HG03520 (cell line): Measurements from ENCODE around the gene COL3A1.

Source experiments
- ATAC-seq: cut with Tn5 transposase; IDR thresholded peaks from one replicate; pipeline ENCODE4 v1.9.1; 2021; ENCODE audit warnings: mild to moderate bottlenecking, moderate library complexity; ENCODE audit not compliant: unreplicated experiment

The COL3A1 gene

DNA sequence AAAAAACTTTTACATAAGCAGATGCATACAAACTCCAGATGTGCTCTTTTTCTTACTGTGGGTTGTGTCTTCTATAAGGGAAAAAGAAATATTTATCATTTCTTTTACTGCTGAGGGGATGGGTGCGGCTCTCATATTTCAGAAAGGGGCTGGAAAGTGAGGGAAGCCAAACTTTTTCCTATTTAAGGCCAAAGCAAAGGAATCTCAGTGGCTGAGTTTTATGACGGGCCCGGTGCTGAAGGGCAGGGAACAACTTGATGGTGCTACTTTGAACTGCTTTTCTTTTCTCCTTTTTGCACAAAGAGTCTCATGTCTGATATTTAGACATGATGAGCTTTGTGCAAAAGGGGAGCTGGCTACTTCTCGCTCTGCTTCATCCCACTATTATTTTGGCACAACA is at the start of gene COL3A1:
Gene COL3A1, plus strand, starts transcription at position 210 of the 400 bp plus-strand sequence. Its CDS starts 117 bp downstream, at position 327.
- ATAC-seq, result no peak

DNA sequence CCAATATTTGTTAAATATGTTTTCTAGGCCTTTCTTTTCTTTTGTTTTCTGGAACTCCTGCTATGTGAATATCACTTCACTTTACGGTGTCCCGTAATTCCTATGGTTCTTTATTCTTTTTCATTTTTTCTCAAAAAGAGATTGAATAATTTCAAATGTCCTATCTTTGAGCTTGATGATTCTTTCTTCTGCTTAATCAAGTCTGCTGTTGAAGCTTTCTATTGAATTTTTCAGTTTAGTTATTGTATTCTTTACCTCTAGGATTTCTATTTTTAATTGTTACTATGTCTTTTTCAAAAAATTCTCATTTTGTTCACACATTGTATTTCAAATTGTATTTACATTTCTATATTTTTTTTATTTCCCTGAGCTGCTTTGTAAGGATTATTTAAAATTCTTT is 45.5 kb upstream of the COL3A1 start:
- ATAC-seq, result no peak

DNA sequence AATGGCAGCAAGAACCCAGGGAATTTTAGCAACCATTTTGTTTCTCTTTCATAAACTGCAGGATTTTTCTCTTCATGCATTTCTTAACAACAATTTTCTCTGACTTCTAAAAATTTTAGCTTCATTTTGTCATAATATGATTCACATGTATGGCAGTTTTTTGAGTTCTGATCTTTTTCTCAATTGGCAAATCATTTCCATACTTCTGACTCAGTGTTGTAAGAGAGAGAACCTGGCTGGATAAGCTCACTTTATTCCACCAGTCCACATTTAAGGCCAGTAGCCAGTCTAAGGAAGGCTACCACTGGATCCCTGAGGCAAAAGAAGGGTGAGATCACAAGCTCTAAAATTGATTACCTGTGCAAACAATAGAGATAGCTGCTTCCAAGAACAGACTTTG is 42.8 kb upstream of the COL3A1 start:
- ATAC-seq, result no peak

DNA sequence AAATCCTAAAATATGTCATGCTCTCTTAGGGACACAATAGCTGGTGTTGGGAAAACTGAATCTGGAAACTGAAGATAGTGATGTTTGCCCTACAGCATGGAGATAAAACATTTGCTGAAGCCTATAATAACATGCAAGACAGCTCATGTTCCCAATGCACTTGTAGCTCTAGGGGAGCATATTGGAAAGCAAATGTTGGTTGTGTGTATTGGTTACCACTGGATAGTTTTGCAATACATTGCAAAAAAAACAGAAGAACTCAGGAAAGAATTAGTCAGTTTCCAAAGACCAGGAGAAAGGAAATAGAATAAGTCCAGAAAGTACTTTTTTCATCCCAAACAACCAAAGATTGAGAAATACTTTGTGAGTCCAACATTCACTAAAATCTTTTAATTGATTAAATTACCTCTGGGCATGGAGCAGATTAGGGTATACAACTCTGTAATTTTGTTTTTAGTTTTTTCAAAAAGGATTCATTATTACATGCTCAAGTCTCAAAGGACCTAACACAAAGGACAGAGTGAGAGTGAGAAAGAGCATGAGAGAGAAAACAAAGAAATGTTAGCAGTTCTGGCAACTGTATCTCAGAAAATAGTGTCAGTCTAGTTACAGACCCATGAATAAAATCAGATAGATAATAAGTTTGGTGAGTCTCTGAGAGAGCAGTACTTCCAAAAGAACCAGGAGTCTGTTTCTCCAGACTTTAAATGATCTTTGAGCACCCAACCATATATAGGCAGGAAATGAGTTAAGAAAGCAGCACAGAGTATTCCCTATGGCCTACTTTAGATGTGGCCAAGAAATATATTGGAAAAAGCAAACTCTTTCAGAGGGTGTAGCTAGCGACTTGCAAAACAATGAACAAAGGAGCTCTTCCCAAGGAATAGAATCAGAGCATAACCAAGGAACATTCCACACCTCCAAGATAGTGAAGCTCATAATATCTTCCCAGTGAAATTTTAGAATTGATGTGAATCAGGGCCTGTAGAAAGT is 36.6 kb upstream of the COL3A1 start:
- ATAC-seq, result no peak

DNA sequence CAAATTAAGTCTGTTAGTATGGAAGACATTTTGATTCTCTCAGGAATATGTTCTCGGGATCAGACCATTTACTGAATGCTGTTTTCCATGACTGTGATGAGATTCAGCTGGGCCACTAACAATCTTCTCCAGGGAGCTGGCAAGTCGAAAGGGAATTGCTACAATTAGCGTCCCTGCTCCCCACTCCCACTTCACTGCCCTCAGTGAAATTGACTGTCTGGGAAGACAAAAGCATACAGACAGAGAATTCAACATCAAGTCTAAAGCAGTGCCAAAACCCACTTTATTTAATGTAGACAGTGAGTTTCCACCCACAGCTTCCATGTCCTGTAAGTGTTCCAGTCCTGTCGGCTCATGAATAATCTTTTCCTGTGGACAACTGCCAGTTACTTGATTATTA is 34.0 kb upstream of the COL3A1 start:
- no peak for ATAC-seq

DNA sequence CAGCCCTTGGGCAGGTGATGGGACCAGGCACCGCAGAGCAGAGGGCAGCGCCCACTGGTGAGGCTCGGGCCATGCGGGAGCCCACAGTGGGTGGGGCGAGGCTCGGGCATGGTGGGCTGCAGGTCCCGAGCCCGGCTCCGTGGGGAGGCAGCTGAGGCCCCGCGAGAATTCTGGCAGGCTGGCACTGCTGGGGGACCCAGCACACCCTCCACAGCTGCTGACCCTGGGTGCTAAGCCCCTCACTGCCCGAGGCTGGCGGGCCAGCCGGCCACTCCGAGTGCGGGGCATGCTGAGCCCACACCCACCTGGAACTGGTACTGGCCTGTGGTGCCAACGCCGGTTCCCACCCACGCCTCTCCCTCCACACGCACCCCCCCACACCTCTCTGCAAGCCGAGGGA is 29.7 kb upstream of the COL3A1 start:
- no peak for ATAC-seq

DNA sequence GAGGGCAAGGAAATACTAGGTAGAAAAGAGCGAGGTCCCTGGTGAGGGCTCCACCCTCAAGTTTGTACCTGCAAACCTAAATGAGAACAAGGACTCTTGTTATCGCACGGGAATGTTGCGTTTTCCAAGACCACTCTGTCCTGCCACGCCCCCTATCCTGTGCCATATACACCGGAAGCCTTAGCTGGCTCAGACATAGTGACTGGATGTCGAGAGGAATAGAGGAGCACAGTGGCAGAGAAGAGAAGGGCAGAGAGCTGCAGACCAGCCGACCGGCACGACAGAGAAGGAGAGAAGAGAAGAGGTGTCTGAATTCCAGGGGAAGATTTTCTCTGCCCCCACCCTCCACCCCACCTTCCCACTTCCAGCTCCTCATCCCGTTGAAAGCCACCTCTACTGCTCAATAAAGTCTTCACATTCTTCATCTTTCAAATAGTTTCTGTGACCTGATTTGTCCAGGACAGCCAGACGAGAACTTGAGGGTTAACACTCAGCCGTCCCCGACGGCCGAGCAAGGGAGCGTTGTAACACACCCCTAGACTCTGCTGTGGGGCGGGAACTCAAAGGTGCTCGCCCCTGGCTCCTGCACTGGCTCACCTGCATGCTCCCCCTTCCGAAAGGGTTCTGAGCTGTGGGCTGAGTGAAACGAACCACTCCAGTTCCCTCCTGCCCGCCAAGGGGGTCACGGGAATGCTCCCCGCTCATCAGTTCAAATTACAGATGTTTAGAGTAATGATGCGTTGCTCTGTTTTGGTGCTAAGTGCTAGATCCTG is 24.9 kb upstream of the COL3A1 start:
- no peak for ATAC-seq

DNA sequence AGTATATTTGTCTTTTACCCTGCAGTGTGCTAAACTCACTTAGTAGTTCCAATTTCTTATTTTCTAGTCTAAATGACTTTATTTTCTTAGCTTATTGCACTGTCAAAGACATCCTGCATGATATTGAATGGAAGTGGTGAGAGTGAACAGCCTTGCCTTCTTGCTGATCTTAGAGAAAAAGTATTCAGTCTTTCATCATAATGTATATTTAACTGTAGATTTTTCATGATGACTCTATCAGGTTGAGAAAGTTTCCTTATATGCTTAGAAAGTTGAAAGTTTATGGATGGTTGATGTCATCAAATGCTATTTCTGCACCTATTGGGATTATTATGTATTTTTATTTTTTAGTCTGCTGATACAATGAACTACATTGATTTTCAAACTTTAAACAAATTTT is 21.3 kb upstream of the COL3A1 start:
- ATAC-seq, result no peak

DNA sequence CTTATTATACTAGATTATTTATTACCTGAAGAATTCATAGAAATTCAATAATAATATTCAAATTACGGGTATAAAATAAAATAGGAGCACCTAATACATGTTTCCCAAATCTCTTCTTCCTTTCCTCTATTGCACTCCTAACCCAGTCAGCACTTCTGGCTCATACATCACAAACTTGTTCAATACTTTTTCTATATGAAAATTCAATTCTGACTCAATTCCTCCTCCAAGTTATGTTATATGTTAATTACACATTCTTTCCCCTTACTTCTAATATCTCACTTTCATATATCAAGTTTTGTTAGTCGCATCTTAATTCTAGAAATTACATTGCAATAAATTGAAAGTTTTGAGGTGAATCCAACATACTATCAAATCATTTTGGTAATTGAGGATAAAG is 17.9 kb upstream of the COL3A1 start:
- no peak for ATAC-seq

DNA sequence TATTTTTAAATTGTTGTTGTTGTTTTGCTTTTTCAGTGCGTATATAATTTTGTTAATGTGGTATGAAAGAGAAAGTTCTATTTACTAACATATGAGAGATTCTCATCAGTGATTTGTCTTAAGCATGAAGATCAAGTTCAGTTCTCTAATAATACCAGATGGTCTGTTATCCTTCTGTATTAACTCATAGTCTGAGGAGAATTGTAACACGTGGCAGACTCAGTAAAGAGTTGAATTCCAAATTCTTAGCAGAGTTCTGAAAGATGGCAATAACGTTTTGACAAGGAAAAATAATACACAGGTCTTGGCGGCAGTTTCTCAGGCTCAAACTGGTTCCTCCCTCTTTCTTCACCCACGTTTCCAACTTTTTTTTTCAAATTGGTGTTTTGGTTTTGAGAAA is 17.2 kb upstream of the COL3A1 start:
- no peak for ATAC-seq

DNA sequence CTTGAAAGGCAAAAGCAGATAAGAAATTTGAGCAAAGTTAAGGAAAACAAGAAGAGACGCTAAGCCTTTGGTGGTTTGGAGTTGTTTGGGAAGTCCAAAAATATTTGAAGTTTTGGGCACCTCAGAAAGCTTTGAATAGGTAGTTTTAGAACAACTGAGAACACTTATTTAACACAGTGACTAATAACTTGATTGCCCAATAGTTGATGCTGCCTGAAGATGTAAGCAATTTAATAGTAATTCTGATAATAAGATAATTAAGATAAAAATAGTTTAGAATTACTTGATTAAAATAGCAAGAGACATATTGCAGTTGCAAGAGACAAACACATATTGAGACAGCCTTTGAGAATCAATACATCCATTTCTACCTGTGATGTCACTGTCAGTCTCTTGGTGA is 16.5 kb upstream of the COL3A1 start:
- ATAC-seq, result no peak

DNA sequence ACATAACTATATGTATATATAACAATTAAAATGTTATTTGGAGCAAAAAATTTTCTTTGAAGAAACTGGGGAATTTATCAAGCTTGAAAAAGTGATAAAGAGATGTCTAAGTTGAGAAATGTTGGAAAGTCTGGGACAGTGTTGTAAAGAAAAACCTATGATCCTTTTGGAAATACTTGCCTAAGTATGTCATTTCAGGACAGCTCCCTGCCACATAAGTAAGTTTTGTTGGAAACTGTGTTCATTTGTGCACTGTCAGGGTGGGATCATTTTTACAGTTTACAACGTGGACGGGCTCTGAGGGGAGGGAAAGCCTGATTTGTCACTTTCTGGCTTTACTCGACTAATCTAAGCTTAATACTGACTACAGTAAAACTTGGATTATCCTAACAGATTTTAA is 10.4 kb upstream of the COL3A1 start:
- ATAC-seq, result no peak

DNA sequence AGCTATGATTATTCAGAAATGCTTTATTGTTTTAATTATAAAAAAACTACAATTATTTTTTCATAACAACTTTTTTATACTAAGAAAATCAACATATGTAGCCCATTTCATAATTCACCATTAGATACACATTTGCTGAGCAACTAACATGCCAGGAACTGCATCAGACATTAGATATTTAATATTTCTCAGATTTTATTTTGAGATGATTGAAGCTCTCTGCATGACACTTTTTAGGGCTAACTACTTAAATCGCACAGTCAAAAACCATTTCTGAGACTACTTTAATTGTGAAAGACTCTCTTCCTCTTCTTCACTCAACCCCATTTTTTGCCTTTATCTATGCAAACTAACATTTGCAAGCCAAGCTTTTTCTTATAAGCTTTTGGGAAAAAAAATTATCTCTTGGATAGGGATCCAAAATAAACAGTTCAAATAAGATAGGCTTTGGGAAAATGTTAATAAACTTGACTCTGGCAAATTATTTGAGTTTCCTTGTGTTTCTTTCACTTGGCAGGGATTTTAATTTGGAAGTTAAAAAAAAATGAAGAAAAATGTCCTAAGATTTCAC is 9.1 kb upstream of the COL3A1 start:
- ATAC-seq, result no peak

DNA sequence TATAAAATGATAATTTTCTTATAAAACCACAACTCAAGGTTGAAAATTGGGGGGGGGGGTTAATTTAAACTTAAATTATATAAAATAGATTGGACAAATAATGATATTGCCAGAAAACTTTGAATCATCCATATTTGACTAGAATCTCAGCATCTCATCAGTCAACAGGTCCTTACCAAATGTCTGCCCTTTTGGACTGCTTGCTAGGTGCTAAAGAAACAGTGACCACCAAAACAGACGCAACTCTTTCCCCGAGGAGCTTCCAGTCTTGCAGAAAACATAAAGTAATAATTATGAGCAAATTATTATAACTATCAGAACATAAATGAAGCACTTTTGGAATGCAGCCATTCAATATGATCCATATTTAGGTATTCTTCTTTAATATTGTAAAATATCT is 8.6 kb upstream of the COL3A1 start:
- no peak for ATAC-seq

DNA sequence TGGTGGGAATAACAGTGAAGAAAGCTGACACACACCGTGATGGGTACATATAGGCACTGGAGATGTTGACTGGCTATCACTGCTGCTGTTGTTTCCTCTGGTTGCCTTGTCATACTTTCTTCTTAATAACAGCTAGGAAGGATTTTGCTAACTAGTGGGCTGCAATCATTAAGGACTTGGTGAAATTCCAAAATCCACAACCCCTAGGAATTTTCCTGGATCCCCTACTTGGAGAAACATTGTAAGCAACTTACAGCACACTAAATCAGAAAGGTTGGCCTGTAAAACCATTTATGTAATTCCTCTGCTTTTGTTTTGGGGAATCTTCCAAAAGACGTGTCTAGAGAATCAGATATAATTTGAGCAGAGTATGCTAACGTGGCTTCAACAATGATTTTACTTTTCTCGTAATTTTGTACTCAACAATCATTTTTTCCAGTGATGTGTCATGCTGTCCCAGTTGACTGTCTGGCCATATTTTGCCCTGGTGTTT is 8.0 kb upstream of the COL3A1 start:
- no peak for ATAC-seq

DNA sequence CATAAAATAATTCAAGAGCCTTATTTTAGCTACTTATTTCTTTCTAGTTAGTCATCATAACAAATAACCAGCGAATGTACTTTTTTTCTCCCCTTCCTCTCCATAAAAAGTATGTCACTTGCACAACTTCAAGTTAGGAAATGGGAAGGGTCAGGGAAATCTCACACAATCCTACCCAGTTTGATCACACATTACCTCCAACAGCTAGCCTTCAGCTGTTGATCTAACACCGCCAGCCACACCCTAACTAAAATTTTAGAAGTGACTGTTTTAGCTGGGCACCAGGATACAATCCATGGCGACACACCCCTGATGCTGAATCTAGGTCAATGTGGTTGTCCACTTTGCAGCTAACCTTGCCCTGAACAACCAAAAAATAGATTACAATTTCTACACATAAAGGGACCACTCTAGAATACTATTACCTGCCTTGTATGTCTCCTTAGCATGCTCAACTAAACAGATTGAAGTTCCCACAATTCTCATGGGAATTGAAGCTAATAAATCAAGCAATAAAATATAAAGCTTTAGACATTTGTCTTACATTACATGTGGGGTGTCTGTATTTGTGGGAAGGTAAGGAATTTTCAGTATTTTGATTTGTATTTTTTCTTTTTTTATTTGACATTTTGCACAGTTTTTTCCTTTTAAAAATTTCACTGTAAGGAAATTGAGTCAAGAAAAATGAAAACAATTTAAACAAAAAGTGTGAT is 7.3 kb upstream of the COL3A1 start:
- no peak for ATAC-seq

DNA sequence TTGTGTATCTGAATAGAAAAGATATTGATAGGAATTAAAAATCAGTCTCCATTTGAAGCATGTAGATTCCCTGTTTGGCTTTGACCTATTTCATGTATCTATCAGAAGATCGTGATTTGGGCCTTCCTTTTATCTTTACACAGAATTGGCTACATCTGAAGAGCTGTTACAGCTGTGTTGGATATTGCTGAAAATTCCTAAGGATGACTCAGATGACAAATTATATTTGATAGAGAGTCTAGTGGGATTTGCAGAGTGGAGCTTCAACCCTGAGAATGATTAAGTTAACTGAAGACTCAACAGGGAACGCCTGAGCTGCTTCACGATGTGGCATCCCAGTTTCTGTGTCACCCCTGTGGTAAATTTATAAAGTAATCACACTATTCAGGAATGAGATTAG is 4.9 kb upstream of the COL3A1 start:
- ATAC-seq, result no peak

DNA sequence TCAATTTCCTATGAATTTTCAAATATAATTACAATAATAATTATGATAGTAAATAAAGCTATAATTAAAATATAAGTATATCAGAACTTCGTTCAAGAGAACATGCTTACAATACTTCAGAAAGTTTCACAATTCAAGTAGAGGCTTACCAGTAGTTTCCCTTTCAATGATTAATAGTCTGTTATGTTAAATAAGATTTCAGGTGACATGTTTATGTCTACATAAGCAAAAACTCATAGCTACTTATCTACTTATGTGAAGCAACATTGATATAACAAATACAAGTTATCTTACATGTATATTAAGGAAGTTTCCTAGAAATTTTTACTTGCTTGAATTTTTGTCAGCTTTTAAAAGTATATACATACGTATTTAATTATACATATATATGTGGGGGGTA is 4.5 kb upstream of the COL3A1 start:
- ATAC-seq, result no peak

DNA sequence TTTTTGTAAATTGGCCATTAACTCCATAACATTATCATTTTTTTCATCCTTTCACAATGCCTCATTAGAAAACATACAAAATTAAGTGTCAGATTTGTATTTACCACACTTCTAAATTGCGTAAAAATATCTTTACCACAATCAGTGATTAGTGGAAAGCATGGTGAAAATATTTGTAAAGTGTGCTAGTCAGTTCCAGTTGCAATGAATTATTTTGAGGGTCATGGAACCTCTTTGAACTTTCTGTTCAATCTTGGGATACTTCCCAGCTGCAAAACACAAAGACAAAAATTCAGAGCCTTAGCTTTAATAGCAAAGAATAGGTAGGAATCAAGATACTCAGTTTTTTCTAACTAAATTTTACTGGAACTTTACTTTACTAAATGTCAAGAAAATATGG is 4.0 kb upstream of the COL3A1 start:
- ATAC-seq, result no peak

DNA sequence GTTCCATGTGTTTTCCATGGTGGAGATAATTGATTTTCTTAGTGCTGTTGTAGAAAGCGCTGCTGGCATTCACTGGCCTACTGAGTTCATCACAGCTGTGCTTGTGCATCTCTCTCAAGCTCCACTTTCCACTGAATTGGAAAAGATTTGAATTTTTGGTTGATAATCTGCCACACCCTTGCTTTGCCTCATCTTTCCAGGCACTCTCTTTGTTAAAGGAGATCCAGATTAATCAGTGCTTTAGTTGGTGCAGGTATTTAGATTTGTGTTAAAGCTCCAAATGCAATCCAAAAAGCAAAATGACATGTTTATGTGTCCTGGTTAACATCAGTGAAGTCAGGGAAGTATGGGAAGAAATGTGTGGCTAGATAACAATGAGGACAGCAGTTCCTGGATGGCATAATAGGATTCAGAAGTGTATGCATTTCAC is 2.7 kb upstream of the COL3A1 start:
- ATAC-seq, result no peak

DNA sequence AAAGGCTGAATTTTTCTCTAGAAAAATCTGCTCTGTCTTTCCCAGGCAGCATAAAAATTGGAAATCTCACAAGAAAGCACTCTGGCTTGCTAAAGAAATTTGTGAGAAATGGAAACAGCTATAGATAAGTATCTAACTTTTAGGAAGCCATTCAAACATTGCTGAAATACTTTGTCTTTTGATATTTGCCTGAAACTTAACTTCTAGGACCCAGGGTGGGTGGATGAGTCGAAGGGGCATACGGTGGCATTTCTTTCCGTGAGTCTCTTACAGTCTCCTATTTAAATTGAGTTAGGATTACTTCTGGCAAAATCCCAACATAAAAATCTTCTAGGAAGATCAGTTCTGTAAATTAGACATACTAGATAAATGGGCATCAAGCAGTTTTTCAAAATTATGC is 532 bp upstream of the COL3A1 start:
- no peak for ATAC-seq
